ENCODE data around the gene BAD.

DNA sequence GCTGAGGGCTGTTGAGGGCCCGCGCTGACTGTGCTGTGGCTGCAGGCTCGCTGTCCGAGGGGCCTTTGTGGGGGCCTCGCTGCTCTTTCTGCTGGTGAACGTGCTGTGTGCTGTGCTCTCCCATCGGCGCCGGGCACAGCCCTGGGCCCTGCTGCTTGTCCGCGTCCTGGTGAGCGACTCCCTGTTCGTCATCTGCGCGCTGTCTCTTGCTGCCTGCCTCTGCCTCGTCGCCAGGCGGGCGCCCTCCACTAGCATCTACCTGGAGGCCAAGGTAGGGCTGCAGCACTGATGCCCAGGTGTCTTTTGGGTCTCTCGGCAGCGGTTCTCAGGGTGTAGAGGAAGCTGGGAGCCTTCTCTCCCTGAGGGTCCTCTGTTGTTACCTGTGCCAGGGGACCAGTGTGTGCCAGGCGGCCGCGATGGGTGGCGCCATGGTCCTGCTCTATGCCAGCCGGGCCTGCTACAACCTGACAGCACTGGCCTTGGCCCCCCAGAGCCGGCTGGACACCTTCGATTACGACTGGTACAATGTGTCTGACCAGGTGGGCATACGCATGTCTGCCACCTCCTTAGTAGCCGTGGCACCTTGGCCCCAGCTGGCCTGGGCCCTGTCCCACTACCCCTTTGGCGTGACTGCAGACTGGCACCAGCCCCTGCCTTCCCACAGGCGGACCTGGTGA is 3.3 kb upstream of the BAD start:
- TF ChIP-seq SUZ12 (IDR thresholded peaks at IDR 0.05; ENCODE audit: unreplicated experiment) = no peak
- TF ChIP-seq FOS (IDR thresholded peaks at IDR 0.05; ENCODE audit: borderline replicate concordance, extremely low read depth, insufficient read length) = no peak
- no peak for TF ChIP-seq E2F8 (IDR thresholded peaks at IDR 0.05; ENCODE audit: low read depth, partially characterized antibody)
- TF ChIP-seq, protein P1, sequence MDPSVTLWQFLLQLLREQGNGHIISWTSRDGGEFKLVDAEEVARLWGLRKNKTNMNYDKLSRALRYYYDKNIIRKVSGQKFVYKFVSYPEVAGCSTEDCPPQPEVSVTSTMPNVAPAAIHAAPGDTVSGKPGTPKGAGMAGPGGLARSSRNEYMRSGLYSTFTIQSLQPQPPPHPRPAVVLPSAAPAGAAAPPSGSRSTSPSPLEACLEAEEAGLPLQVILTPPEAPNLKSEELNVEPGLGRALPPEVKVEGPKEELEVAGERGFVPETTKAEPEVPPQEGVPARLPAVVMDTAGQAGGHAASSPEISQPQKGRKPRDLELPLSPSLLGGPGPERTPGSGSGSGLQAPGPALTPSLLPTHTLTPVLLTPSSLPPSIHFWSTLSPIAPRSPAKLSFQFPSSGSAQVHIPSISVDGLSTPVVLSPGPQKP (IDR thresholded peaks at IDR 0.05; ENCODE audit: low read depth, low read length) = no peak
- TF ChIP-seq CTCF (IDR thresholded peaks at IDR 0.05 in 2 of 3, conservative IDR thresholded peaks at IDR 0.05 in 1 of 3; ENCODE audit: control insufficient read depth in 2 of 3, extremely low read depth in 1 of 3, insufficient read depth in 1 of 3, low read depth in 3 of 3, low read length in 3 of 3) = no peak
- TF ChIP-seq MEF2A (IDR thresholded peaks at IDR 0.05; ENCODE audit: insufficient read depth, low read depth, low read length) = no peak
- TF ChIP-seq FOXK2 (IDR thresholded peaks at IDR 0.05) = no peak
- TF ChIP-seq JUNB (IDR thresholded peaks at IDR 0.05) = no peak
- TF ChIP-seq REST (IDR thresholded peaks at IDR 0.05; ENCODE audit: low read depth, low read length) = no peak
- TF ChIP-seq, protein P2, sequence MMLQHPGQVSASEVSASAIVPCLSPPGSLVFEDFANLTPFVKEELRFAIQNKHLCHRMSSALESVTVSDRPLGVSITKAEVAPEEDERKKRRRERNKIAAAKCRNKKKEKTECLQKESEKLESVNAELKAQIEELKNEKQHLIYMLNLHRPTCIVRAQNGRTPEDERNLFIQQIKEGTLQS (IDR thresholded peaks at IDR 0.05; ENCODE audit: borderline replicate concordance, extremely low read depth, low read depth, low read length) = no peak
- no peak for TF ChIP-seq ZBTB33 (IDR thresholded peaks at IDR 0.05)
- no peak for TF ChIP-seq EZH2 (IDR thresholded peaks at IDR 0.05; ENCODE audit: borderline replicate concordance, control insufficient read depth, low read depth, low read length)
- TF ChIP-seq NR2F1 (conservative IDR thresholded peaks at IDR 0.05) = no peak
